ENCODE data around the gene C11orf24.

DNA sequence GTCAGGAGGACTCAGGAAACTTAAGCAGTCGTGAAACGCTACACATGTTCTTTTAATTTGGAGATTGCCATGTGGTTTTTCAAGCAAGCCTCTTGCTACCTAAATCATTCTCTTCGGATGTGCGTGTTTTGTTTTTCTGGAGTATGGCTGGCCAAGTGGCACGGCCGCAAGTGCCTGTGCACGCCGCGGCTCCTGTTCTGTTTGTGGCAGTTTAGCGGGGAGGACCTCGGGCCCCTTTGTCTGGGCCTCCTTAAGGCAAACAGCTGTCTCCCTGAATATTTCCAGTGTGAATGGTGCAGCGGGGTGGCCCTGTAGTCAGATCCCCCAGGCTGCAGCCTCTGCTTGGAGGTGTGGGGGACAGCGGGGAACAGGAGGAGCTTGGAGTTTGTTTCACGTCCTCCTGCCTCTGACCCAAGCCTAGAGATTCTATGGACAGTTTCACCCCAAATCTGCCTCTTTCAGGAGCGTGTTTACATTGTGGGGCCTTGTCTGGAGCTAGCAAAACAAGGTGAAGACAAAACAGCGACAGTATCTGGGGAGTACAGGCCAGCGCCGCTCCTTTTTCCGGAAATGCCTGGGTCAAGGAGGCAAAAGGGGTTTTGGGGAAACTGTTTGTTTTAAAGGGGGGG lies 41.9 kb upstream of the C11orf24 start:
- TF ChIP-seq EZH2 (IDR thresholded peaks at IDR 0.05; ENCODE audit: insufficient read depth, poor library complexity, severe bottlenecking) (no peak), EZH2phosphoT487 (IDR thresholded peaks at IDR 0.05; ENCODE audit: insufficient read depth, low read depth) (no peak)
